Spleen (tissue), 11 donors: ENCODE results near the gene MRPL4. TPM values are rescaled to one million over a fixed set of nuclear protein-coding genes. Genes with fewer than 3 reads are reported as not detected.
A peak's percentile ranks its signal among the peaks of the same experiment; 100 is the strongest.

Source experiments
- DNase-seq: peaks from one replicate; pipeline ENCODE4 v3.0.0-alpha.2; 2020
- H3K27ac ChIP-seq, 8 donors: fragments of 200-600 bp; sonication (generic) in 7 of 8; 1 replicate in 4 of 8; 2 replicates in 4 of 8; pipeline versions ENCODE4 v1.5.0 to v1.8.0; 2016 to 2021; ENCODE audit warnings: inconsistent platforms in 4 of 8, mild to moderate bottlenecking in 4 of 8, moderate library complexity in 1 of 8
- H3K27me3 ChIP-seq, 7 donors: fragments of 200-600 bp; sonication (generic) in 6 of 7; replicated peaks in 1 of 7; 1 replicate in 4 of 7; 2 replicates in 3 of 7; pipeline versions ENCODE4 v1.5.0 to v1.8.0; 2016 to 2021; ENCODE audit warnings: inconsistent platforms in 3 of 7, mild to moderate bottlenecking in 1 of 7
- H3K36me3 ChIP-seq, 6 donors: fragments of 200-600 bp; sonication (generic) in 5 of 6; 1 replicate in 4 of 6; 2 replicates in 2 of 6; pipeline versions ENCODE4 v1.5.0 to v1.8.0; 2016 to 2021; ENCODE audit warnings: inconsistent platforms in 2 of 6
- H3K4me1 ChIP-seq, 6 donors: fragments of 200-600 bp; sonication (generic) in 5 of 6; 1 replicate in 3 of 6; 2 replicates in 3 of 6; pipeline versions ENCODE4 v1.5.0 to v1.8.0; 2016 to 2021; ENCODE audit warnings: inconsistent platforms in 3 of 6
- H3K4me3 ChIP-seq, 8 donors: fragments of 200-600 bp; sonication (generic) in 7 of 8; 1 replicate in 4 of 8; 2 replicates in 4 of 8; pipeline versions ENCODE4 v1.5.0 to v1.8.0; 2016 to 2021; ENCODE audit warnings: inconsistent platforms in 4 of 8, mild to moderate bottlenecking in 4 of 8, moderate library complexity in 2 of 8
- H3K9me3 ChIP-seq, 8 donors: fragments of 200-600 bp; sonication (generic) in 7 of 8; 1 replicate in 4 of 8; 2 replicates in 4 of 8; pipeline versions ENCODE4 v1.5.0 to v1.8.0; 2016 to 2021; ENCODE audit warnings: inconsistent platforms in 4 of 8
- CTCF ChIP-seq, 11 experiments: fragments of 200-600 bp in 7 of 11; fragments of 450-650 bp in 4 of 11; sonication (generic) in 4 of 11; IDR thresholded peaks in 8 of 11; conservative IDR thresholded peaks in 3 of 11; 1 replicate in 7 of 11; 2 replicates in 4 of 11; pipeline versions ENCODE4 v1.4.0 to v1.8.0; 2016 to 2021; ENCODE audit warnings: antibody characterized with exemption in 11 of 11, inconsistent platforms in 4 of 11, mild to moderate bottlenecking in 1 of 11
- POLR2A ChIP-seq, 3 donors: fragments of 450-650 bp; IDR thresholded peaks; one replicate each; pipeline ENCODE4 v1.5.1; 2017; ENCODE audit warnings: antibody characterized with exemption in 3 of 3, mild to moderate bottlenecking in 1 of 3
- POLR2AphosphoS5 ChIP-seq, 3 donors: sonication (generic); formaldehyde crosslinking; IDR thresholded peaks; one replicate each; pipeline ENCODE4 v1.5.1; 2017; ENCODE audit warnings: antibody characterized with exemption in 3 of 3
- WGBS, 5 donors: extraction: QIAGEN DNeasy Blood & Tissue Kit in 3 of 5; methylation state at CpG; one replicate each; pipeline versions ENCODE4 v1.1.5 to v1.1.7; 2013 to 2018; 5-methylcytosine and 5-hydroxymethylcytosine counted together
- intact Hi-C: fragments of 100-400 bp; cut with DNase I; formaldehyde crosslinking; loops from one replicate; pipeline ENCODE4 v1.15.0; 2023; ENCODE audit warnings: low total_unique reads
- polyA plus RNA-seq, 3 donors: library from polyadenylated mRNA; stranded (reverse); fragments of 200-250 nt; gene quantifications; one replicate each; pipeline ENCODE4 v1.2.1, GENCODE V29; 2013
- total RNA-seq, 7 donors: library from RNA; depleted of rRNA in 3 of 7; stranded (reverse); fragments of >200 nt in 3 of 7; fragmentation: NEBNext Ultra II Directional in 4 of 7; extraction: Animal tissue kit (Norgen Biotek cat#: 25700) in 4 of 7; gene quantifications; one replicate each; pipeline versions ENCODE4 v1.1.0 to v1.2.1, GENCODE V29; 2016 to 2021
- donor health status: healthy with polysubstance abuse.
- donor health status: DM: no; HTN: no; CAD: no; lungs with moderate emphysema.
- donor health status: DM: no; HTN: no; CAD: no.
- donor health status: Bipolar disorder and iron deficiency.
- donor health status: healthy.
- donor health status: DM: no; HTN: no; CAD: no.
- donor health status: DM: yes; HTN: yes; CAD: no.

The MRPL4 gene
- total and polyA plus RNA-seq, 10 donors, result 31.5 to 60.5 (median 39.0) TPM

GRCh38 chr19:10227026-10227971, 24.7 kb upstream of the MRPL4 start:
- Histone ChIP-seq H3K9me3 (no peaks in the 10 kb centered on the region), H3K27ac (peak overlapping the region in 3 of 8 donors; percentile 21 to 35 (median 22)), H3K27me3 (peaks cover 0 to 18% (median 0%) of the 10 kb centered on the region in 7 donors), H3K36me3 (peaks cover 0 to 15% (median 9%) of the 10 kb centered on the region in 6 donors), H3K4me3 (no peak overlapping the region), H3K4me1 (peaks cover 9 to 49% (median 27%) of the 10 kb centered on the region in 6 donors)
- intact Hi-C loops, result no loop called here
- 76 to 88% (median 84%) methylated on average over 20 to 28 of the region's 28 CpGs for WGBS, 5 donors
- TF ChIP-seq POLR2AphosphoS5 (IDR thresholded peaks at IDR 0.05), result no peak
- TF ChIP-seq CTCF (IDR thresholded peaks at IDR 0.05 in 8 of 11, conservative IDR thresholded peaks at IDR 0.05 in 3 of 11), result no peak
- TF ChIP-seq POLR2A (IDR thresholded peaks at IDR 0.05), result no peak
- DNase-seq, result no peak

- Histone ChIP-seq H3K4me1 (peaks cover 9 to 45% (median 26%) of the 10 kb centered on the region in 6 donors), H3K9me3 (no peaks in the 10 kb centered on the region), H3K27ac (no peak overlapping the region), H3K36me3 (peaks cover 0 to 14% (median 9%) of the 10 kb centered on the region in 6 donors), H3K27me3 (peaks cover 0 to 18% (median 0%) of the 10 kb centered on the region in 7 donors), H3K4me3 (no peak overlapping the region)
- WGBS, 5 donors, result 53 to 81% (median 62%) methylated on average over 5 of the region's 5 CpGs
- no peak for DNase-seq
- TF ChIP-seq POLR2A (IDR thresholded peaks at IDR 0.05), result no peak
- TF ChIP-seq CTCF (IDR thresholded peaks at IDR 0.05 in 8 of 11, conservative IDR thresholded peaks at IDR 0.05 in 3 of 11), result no peak
- no peak for TF ChIP-seq POLR2AphosphoS5 (IDR thresholded peaks at IDR 0.05)
- intact Hi-C loops, result no loop called here
These were observed 23.6 kb upstream of the MRPL4 start for GRCh38 chr19:10228393-10228792.

DNA sequence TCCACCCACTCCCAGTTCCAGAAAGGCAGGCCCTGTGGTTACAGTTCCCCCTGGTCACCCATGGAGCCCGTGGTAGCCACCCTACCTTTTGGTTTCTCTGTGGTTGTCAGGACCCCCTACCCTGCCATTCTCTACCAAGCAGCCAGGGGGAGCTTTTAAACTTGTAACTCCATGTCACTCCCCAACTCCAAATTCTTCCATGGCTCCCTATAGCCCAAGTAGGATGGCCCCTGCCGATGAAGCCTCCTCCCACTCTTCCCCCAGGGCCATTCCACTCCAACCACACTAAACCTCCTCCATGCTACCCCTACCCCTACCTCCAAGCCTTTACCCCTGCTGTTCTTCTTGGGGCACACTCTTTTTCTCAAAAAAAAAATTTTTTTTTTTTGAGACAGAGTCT, 23.1 kb upstream of the MRPL4 start:
- 21 to 55% (median 33%) methylated on average over 2 of the region's 2 CpGs for WGBS, 5 donors
- Histone ChIP-seq H3K4me3 (no peak overlapping the region), H3K27me3 (peaks cover 0 to 18% (median 0%) of the 10 kb centered on the region in 7 donors), H3K9me3 (no peaks in the 10 kb centered on the region), H3K4me1 (peaks cover 9 to 45% (median 26%) of the 10 kb centered on the region in 6 donors), H3K27ac (peak overlapping the region in 1 of 8 donors; percentile 7), H3K36me3 (peaks cover 0 to 9% (median 5%) of the 10 kb centered on the region in 6 donors)
- TF ChIP-seq POLR2AphosphoS5 (IDR thresholded peaks at IDR 0.05) (no peak), CTCF (IDR thresholded peaks at IDR 0.05 in 8 of 11, conservative IDR thresholded peaks at IDR 0.05 in 3 of 11) (peak; percentile 36 to 80 (median 70))
- intact Hi-C loops, result no loop called here
- no peak for DNase-seq
